RWPE2 (cell line): ENCODE measurements around the gene RIMS1.

Source experiments
- ATAC-seq: fragments of 200-7000 bp; cut with Tn5 transposase; 3 replicates; pipeline ENCODE4 v1.9.1; 2021; ENCODE audit warnings: low read depth
- DNase-seq: peaks from one replicate; pipeline ENCODE4 v3.0.0-alpha.2; 2020; ENCODE audit warnings: low spot score
- H3K27ac ChIP-seq: fragments of 450-650 bp; 2 replicates; pipeline ENCODE4 v1.5.1; 2017; ENCODE audit warnings: mild to moderate bottlenecking; ENCODE audit not compliant: poor library complexity, severe bottlenecking
- H3K27me3 ChIP-seq: fragments of 250-450 bp; sonication (Bioruptor Pico); 2 replicates; pipeline ENCODE4 v1.5.1; 2021; ENCODE audit warnings: mild to moderate bottlenecking, moderate library complexity; ENCODE audit not compliant: insufficient read depth, poor library complexity, severe bottlenecking
- H3K36me3 ChIP-seq: fragments of 250-450 bp; sonication (Bioruptor Pico); 2 replicates; pipeline ENCODE4 v1.5.1; 2020; ENCODE audit warnings: low read depth, mild to moderate bottlenecking, moderate library complexity
- H3K4me1 ChIP-seq: fragments of 250-450 bp; sonication (Bioruptor Pico); 2 replicates; pipeline ENCODE4 v1.5.1; 2021; ENCODE audit warnings: mild to moderate bottlenecking, moderate library complexity; ENCODE audit not compliant: insufficient read depth, poor library complexity, severe bottlenecking
- H3K4me3 ChIP-seq: fragments of 250-450 bp; sonication (Bioruptor Pico); 2 replicates; pipeline ENCODE4 v1.5.1; 2021; ENCODE audit warnings: mild to moderate bottlenecking, moderate library complexity; ENCODE audit not compliant: severe bottlenecking
- H3K9me3 ChIP-seq: fragments of 250-450 bp; sonication (Bioruptor Pico); 2 replicates; pipeline ENCODE4 v1.5.1; 2021; ENCODE audit warnings: mild to moderate bottlenecking, moderate library complexity; ENCODE audit not compliant: severe bottlenecking
- CTCF ChIP-seq: fragments of 450-650 bp; IDR thresholded peaks from one replicate; pipeline ENCODE4 v1.5.1; 2017; ENCODE audit warnings: mild to moderate bottlenecking, moderate library complexity; ENCODE audit not compliant: poor library complexity, severe bottlenecking

The RIMS1 gene

GRCh38 chr6:72421387-72421786, 535.0 kb downstream of the RIMS1 start:
- H3K9me3 ChIP-seq, result no peaks in the 10 kb centered on the region
- TF ChIP-seq CTCF, result no peak
- H3K36me3 ChIP-seq, result no peaks in the 10 kb centered on the region
- no peak overlapping the region for H3K27ac ChIP-seq
- ATAC-seq (no peak), DNase-seq (no peak)
- no peaks in the 10 kb centered on the region for H3K27me3 ChIP-seq
- H3K4me1 ChIP-seq, result peaks cover 11% of the 10 kb centered on the region
- H3K4me3 ChIP-seq, result no peak overlapping the region

GRCh38 chr6:72422171-72422570, 535.8 kb downstream of the RIMS1 start:
- Histone ChIP-seq H3K27ac (no peak overlapping the region), H3K4me3 (no peak overlapping the region), H3K36me3 (no peaks in the 10 kb centered on the region), H3K4me1 (peaks cover 11% of the 10 kb centered on the region), H3K9me3 (no peaks in the 10 kb centered on the region), H3K27me3 (no peaks in the 10 kb centered on the region)
- ATAC-seq (no peak), DNase-seq (no peak)
- no peak for TF ChIP-seq CTCF

- Histone ChIP-seq H3K36me3 (no peaks in the 10 kb centered on the region), H3K9me3 (no peaks in the 10 kb centered on the region), H3K4me1 (peaks cover 11% of the 10 kb centered on the region), H3K27ac (no peak overlapping the region), H3K4me3 (no peak overlapping the region), H3K27me3 (no peaks in the 10 kb centered on the region)
- ATAC-seq, result no peak
- no peak for DNase-seq
- TF ChIP-seq CTCF, result no peak
Measured at GRCh38 chr6:72424476-72424875, 538.1 kb downstream of the RIMS1 start.

- no peak overlapping the region for H3K4me3 ChIP-seq
- ATAC-seq (peak; percentile 82), DNase-seq (no peak)
- no peaks in the 10 kb centered on the region for H3K27me3 ChIP-seq
- peaks cover 11% of the 10 kb centered on the region for H3K4me1 ChIP-seq
- no peak for TF ChIP-seq CTCF
- no peaks in the 10 kb centered on the region for H3K36me3 ChIP-seq
- peak overlapping the region; percentile 10 for H3K27ac ChIP-seq
- no peaks in the 10 kb centered on the region for H3K9me3 ChIP-seq
Measured at GRCh38 chr6:72425003-72425681, 538.8 kb downstream of the RIMS1 start.

- no peak for TF ChIP-seq CTCF
- no peak overlapping the region for H3K4me3 ChIP-seq
- DNase-seq (no peak), ATAC-seq (no peak)
- no peak overlapping the region for H3K27ac ChIP-seq
- no peaks in the 10 kb centered on the region for H3K27me3 ChIP-seq
- H3K9me3 ChIP-seq, result no peaks in the 10 kb centered on the region
- H3K36me3 ChIP-seq, result no peaks in the 10 kb centered on the region
- H3K4me1 ChIP-seq, result no peaks in the 10 kb centered on the region
Measured at GRCh38 chr6:72440611-72441010, 554.3 kb downstream of the RIMS1 start.
